Muscle layer of colon (tissue), 2 donors: ENCODE measurements around the gene PI16.
"Not testable (repeated sequence)": the region's sequence is repeated elsewhere in the genome, so short reads cannot be mapped to it uniquely, and the experiment has no call there.

Experiments
- H3K27ac ChIP-seq: one replicate; pipeline ENCODE4 v1.7.0; 2013; ENCODE audit warnings: low read depth, mild to moderate bottlenecking, low read length, moderate library complexity
- H3K27me3 ChIP-seq, 2 donors: one replicate each; pipeline ENCODE4 v1.7.0; 2013; ENCODE audit warnings: low read length in 2 of 2, mild to moderate bottlenecking in 2 of 2; ENCODE audit not compliant: insufficient read depth in 2 of 2, control insufficient read depth in 1 of 2
- H3K36me3 ChIP-seq: one replicate; pipeline ENCODE4 v1.7.0; 2013; ENCODE audit warnings: mild to moderate bottlenecking, low read length; ENCODE audit not compliant: insufficient read depth
- H3K4me1 ChIP-seq: one replicate; pipeline ENCODE4 v1.7.0; 2013; ENCODE audit warnings: mild to moderate bottlenecking, low read length; ENCODE audit not compliant: insufficient read depth
- H3K4me3 ChIP-seq, 2 donors: one replicate each; pipeline ENCODE4 v1.7.0; 2013; ENCODE audit warnings: low read length in 2 of 2, low read depth in 1 of 2, mild to moderate bottlenecking in 1 of 2, moderate library complexity in 1 of 2
- H3K9ac ChIP-seq: one replicate; pipeline ENCODE4 v1.7.0; 2013; ENCODE audit warnings: low read length
- H3K9me3 ChIP-seq: one replicate; pipeline ENCODE4 v1.7.0; 2013; ENCODE audit warnings: mild to moderate bottlenecking, low read length
- donor health status: abdominal sarcoma.
- donor health status: Adenocarcinoma of cecum.

PI16 gene

GRCh38 chr6:36945301-36945700, 9.2 kb upstream of the PI16 start:
- no peak overlapping the region for H3K27ac ChIP-seq
- no peak overlapping the region for H3K4me3 ChIP-seq
- H3K36me3 ChIP-seq, result no peaks in the 10 kb centered on the region
- H3K27me3 ChIP-seq, result no peaks in the 10 kb centered on the region
- no peak overlapping the region for H3K9ac ChIP-seq
- no peaks in the 10 kb centered on the region for H3K9me3 ChIP-seq
- no peaks in the 10 kb centered on the region for H3K4me1 ChIP-seq

- Histone ChIP-seq H3K9me3 (no peaks in the 10 kb centered on the region), H3K27ac (no peak overlapping the region)
These were observed 8.0 kb upstream of the PI16 start for GRCh38 chr6:36946526-36946925.

GRCh38 chr6:36947570-36948351, 6.8 kb upstream of the PI16 start:
- Histone ChIP-seq H3K36me3 (no peaks in the 10 kb centered on the region), H3K9ac (no peak overlapping the region), H3K4me1 (no peaks in the 10 kb centered on the region), H3K27me3 (no peaks in the 10 kb centered on the region), H3K9me3 (no peaks in the 10 kb centered on the region), H3K27ac (no peak overlapping the region), H3K4me3 (no peak overlapping the region)

More at GRCh38 chr6:36946526-36946925, 8.0 kb upstream of the PI16 start:
- Histone ChIP-seq H3K27me3 (no peaks in the 10 kb centered on the region), H3K9ac (no peak overlapping the region), H3K4me1 (no peaks in the 10 kb centered on the region), H3K36me3 (no peaks in the 10 kb centered on the region), H3K4me3 (no peak overlapping the region)

- not testable (repeated sequence) for H3K4me3 ChIP-seq, H3K9me3 ChIP-seq, H3K27ac ChIP-seq, H3K36me3 ChIP-seq, H3K27me3 ChIP-seq, H3K4me1 ChIP-seq, H3K9ac ChIP-seq
These were observed 5.5 kb upstream of the PI16 start for GRCh38 chr6:36949076-36949475.

GRCh38 chr6:36949636-36950035, 4.9 kb upstream of the PI16 start:
- H3K9ac ChIP-seq, result no peak overlapping the region

GRCh38 chr6:36953931-36954261, 642 bp upstream of the PI16 start:
- Histone ChIP-seq H3K27ac (no peak overlapping the region), H3K4me1 (no peaks in the 10 kb centered on the region), H3K4me3 (no peak overlapping the region), H3K36me3 (no peaks in the 10 kb centered on the region), H3K9me3 (no peaks in the 10 kb centered on the region), H3K27me3 (no peaks in the 10 kb centered on the region), H3K9ac (no peak overlapping the region)

More at GRCh38 chr6:36949636-36950035, 4.9 kb upstream of the PI16 start:
- Histone ChIP-seq H3K4me3 (no peak overlapping the region), H3K27ac (no peak overlapping the region), H3K36me3 (no peaks in the 10 kb centered on the region), H3K27me3 (no peaks in the 10 kb centered on the region), H3K9me3 (no peaks in the 10 kb centered on the region), H3K4me1 (no peaks in the 10 kb centered on the region)

- H3K36me3 ChIP-seq, result no peaks in the 10 kb centered on the region
- H3K4me3 ChIP-seq, result no peak overlapping the region
- no peak overlapping the region for H3K9ac ChIP-seq
- no peaks in the 10 kb centered on the region for H3K4me1 ChIP-seq
- H3K27ac ChIP-seq, result no peak overlapping the region
- no peaks in the 10 kb centered on the region for H3K9me3 ChIP-seq
- H3K27me3 ChIP-seq, result no peaks in the 10 kb centered on the region
These were observed 598 bp downstream of the PI16 start for GRCh38 chr6:36955136-36955535.

- H3K4me1 ChIP-seq, result no peaks in the 10 kb centered on the region
- no peak overlapping the region for H3K27ac ChIP-seq
- no peaks in the 10 kb centered on the region for H3K9me3 ChIP-seq
- H3K9ac ChIP-seq, result no peak overlapping the region
- H3K4me3 ChIP-seq, result no peak overlapping the region
- H3K27me3 ChIP-seq, result no peaks in the 10 kb centered on the region
- H3K36me3 ChIP-seq, result no peaks in the 10 kb centered on the region
These were observed 1.3 kb downstream of the PI16 start for GRCh38 chr6:36955671-36956445.

GRCh38 chr6:36956446-36956820, 1.9 kb downstream of the PI16 start:
- Histone ChIP-seq H3K4me3 (no peak overlapping the region), H3K9me3 (no peaks in the 10 kb centered on the region), H3K9ac (no peak overlapping the region), H3K27me3 (no peaks in the 10 kb centered on the region), H3K27ac (no peak overlapping the region), H3K4me1 (no peaks in the 10 kb centered on the region), H3K36me3 (no peaks in the 10 kb centered on the region)

- Histone ChIP-seq H3K27me3 (no peaks in the 10 kb centered on the region), H3K36me3 (no peaks in the 10 kb centered on the region), H3K4me3 (no peak overlapping the region), H3K4me1 (no peaks in the 10 kb centered on the region), H3K27ac (no peak overlapping the region), H3K9me3 (no peaks in the 10 kb centered on the region), H3K9ac (no peak overlapping the region)
These were observed 3.3 kb downstream of the PI16 start for GRCh38 chr6:36957773-36958271.

- H3K36me3 ChIP-seq, result no peaks in the 10 kb centered on the region
- no peaks in the 10 kb centered on the region for H3K27me3 ChIP-seq
- H3K4me3 ChIP-seq, result no peak overlapping the region
- H3K9me3 ChIP-seq, result no peaks in the 10 kb centered on the region
- H3K4me1 ChIP-seq, result peaks cover 2% of the 10 kb centered on the region
- no peak overlapping the region for H3K9ac ChIP-seq
- no peak overlapping the region for H3K27ac ChIP-seq
These were observed 4.4 kb downstream of the PI16 start for GRCh38 chr6:36958775-36959554.
